Natural killer cell (primary cell): ENCODE results near the gene GALNT2. TPM values are rescaled to one million over a fixed set of nuclear protein-coding genes. Genes with fewer than 3 reads are reported as not detected.

ENCODE experiments used
- ATAC-seq, 3 donors: fragments of 150-1000 bp in 2 of 3; fragments of 200-7000 bp in 1 of 3; cut with Tn5 transposase; 1 replicate in 1 of 3; 2 replicates in 2 of 3; pipeline ENCODE4 v1.10.0; 2021; ENCODE audit warnings: mild to moderate bottlenecking in 2 of 3, moderate library complexity in 2 of 3
- DNase-seq, 2 donors: peaks; one replicate each; pipeline versions ENCODE4 v3.0.0 to v3.0.0-alpha.2; 2013 to 2021; ENCODE audit warnings: mixed read lengths in 1 of 2
- H3K27ac ChIP-seq: one replicate; pipeline ENCODE4 v1.5.1; 2013; ENCODE audit warnings: mild to moderate bottlenecking, low read length
- H3K27me3 ChIP-seq: one replicate; pipeline ENCODE4 v1.6.1; 2013; ENCODE audit warnings: low read length; ENCODE audit not compliant: control insufficient read depth, insufficient read depth
- H3K36me3 ChIP-seq: one replicate; pipeline ENCODE4 v1.6.1; 2013; ENCODE audit warnings: low read length; ENCODE audit not compliant: control insufficient read depth, insufficient read depth
- H3K4me1 ChIP-seq: one replicate; pipeline ENCODE4 v1.6.1; 2013; ENCODE audit warnings: low read length; ENCODE audit not compliant: control insufficient read depth, insufficient read depth
- H3K4me3 ChIP-seq: one replicate; pipeline ENCODE4 v1.5.1; 2013; ENCODE audit warnings: low read length
- H3K9me3 ChIP-seq: one replicate; pipeline ENCODE4 v1.6.1; 2013; ENCODE audit warnings: low read length; ENCODE audit not compliant: control insufficient read depth, insufficient read depth
- H3K27ac Mint-ChIP-seq, 2 donors: one replicate each; pipeline ENCODE4 v1.8.0; 2022; ENCODE audit warnings: mild to moderate bottlenecking in 2 of 2, mixed read lengths in 2 of 2, moderate library complexity in 1 of 2
- H3K27me3 Mint-ChIP-seq, 2 donors: one replicate each; pipeline ENCODE4 v1.8.0; 2022; ENCODE audit warnings: low read depth in 2 of 2, mixed read lengths in 2 of 2
- H3K36me3 Mint-ChIP-seq: one replicate; pipeline ENCODE4 v1.8.0; 2022; ENCODE audit warnings: mixed read lengths
- H3K4me1 Mint-ChIP-seq, 2 donors: one replicate each; pipeline ENCODE4 v1.8.0; 2022; ENCODE audit warnings: mixed read lengths in 2 of 2
- H3K4me3 Mint-ChIP-seq: one replicate; pipeline ENCODE4 v1.8.0; 2022; ENCODE audit warnings: mild to moderate bottlenecking, moderate library complexity, mixed read lengths
- H3K9me3 Mint-ChIP-seq, 2 donors: one replicate each; pipeline ENCODE4 v1.8.0; 2022; ENCODE audit warnings: mixed read lengths in 2 of 2
- WGBS: methylation state at CpG from one replicate; pipeline ENCODE4 v1.1.7; 2013; ENCODE audit warnings: missing lambda C conversion rate; ENCODE audit not compliant: insufficient coverage; 5-methylcytosine and 5-hydroxymethylcytosine counted together
- intact Hi-C: fragments of 100-400 bp; cut with micrococcal nuclease; formaldehyde crosslinking; loops from one replicate; pipeline ENCODE4 v1.14.2; 2022
- total RNA-seq, 4 donors: library from RNA; stranded (reverse); fragments of 120-200 nt in 1 of 4; gene quantifications; one replicate each; pipeline versions ENCODE4 v1.2.3 to v1.2.4, GENCODE V29; 2013 to 2022
- TF ChIP-seq, protein P1 (sequence below): fragments of 200-600 bp; IDR thresholded peaks from one replicate; pipeline ENCODE4 v1.8.0; 2022; ENCODE audit warnings: antibody characterized with exemption

Gene GALNT2
- total RNA-seq, 3 donors from 2014 or later (not counting 1 experiment from before 2014, with no cell fraction given) = 31.2 to 53.6 (median 47.3) TPM

DNA sequence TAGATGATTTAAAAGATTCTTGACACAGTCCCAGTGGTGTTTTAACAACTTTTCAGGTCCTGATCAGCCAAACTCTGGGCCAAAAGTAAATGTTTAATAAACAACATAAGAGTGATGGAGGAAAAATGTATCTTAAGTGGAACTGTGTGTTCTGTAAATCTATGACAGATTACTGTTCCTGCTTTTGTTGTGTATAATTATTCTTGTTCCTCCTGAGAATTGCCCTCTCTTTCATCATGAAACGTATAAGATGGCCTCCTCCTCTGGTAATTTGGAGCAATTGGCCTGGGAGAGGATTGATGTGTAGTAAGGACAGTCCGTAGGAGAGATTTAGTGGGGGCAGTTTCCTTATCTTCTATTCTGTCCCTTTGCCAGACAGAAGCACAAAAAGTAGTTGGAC is 34.5 kb downstream of the GALNT2 start:
- DNase-seq (no peak), ATAC-seq (no peak)
- intact Hi-C loops = no loop called here
- H3K4me3 Mint-ChIP-seq = no peak overlapping the region
- no peaks in the 10 kb centered on the region for H3K9me3 Mint-ChIP-seq
- Histone ChIP-seq H3K4me1 (peaks cover 25% of the 10 kb centered on the region), H3K4me3 (no peak overlapping the region), H3K27me3 (no peaks in the 10 kb centered on the region), H3K27ac (no peak overlapping the region), H3K9me3 (no peaks in the 10 kb centered on the region), H3K36me3 (no peaks in the 10 kb centered on the region)
- no peaks in the 10 kb centered on the region for H3K27me3 Mint-ChIP-seq
- peak overlapping the region in 1 of 2 donors; percentile 21 for H3K27ac Mint-ChIP-seq
- TF ChIP-seq, protein P1, sequence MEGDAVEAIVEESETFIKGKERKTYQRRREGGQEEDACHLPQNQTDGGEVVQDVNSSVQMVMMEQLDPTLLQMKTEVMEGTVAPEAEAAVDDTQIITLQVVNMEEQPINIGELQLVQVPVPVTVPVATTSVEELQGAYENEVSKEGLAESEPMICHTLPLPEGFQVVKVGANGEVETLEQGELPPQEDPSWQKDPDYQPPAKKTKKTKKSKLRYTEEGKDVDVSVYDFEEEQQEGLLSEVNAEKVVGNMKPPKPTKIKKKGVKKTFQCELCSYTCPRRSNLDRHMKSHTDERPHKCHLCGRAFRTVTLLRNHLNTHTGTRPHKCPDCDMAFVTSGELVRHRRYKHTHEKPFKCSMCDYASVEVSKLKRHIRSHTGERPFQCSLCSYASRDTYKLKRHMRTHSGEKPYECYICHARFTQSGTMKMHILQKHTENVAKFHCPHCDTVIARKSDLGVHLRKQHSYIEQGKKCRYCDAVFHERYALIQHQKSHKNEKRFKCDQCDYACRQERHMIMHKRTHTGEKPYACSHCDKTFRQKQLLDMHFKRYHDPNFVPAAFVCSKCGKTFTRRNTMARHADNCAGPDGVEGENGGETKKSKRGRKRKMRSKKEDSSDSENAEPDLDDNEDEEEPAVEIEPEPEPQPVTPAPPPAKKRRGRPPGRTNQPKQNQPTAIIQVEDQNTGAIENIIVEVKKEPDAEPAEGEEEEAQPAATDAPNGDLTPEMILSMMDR = no peak
- no peaks in the 10 kb centered on the region for H3K36me3 Mint-ChIP-seq
- peaks cover 66 to 78% of the 10 kb centered on the region in 2 donors for H3K4me1 Mint-ChIP-seq
- WGBS = no CpG with 5 or more reads among the region's 2 CpGs

GRCh38 chr1:230102046-230102445 is 35.0 kb downstream of the GALNT2 start:
- Mint-ChIP-seq H3K4me1 (peaks cover 66 to 78% of the 10 kb centered on the region in 2 donors), H3K36me3 (no peaks in the 10 kb centered on the region), H3K9me3 (no peaks in the 10 kb centered on the region), H3K4me3 (no peak overlapping the region), H3K27ac (no peak overlapping the region), H3K27me3 (no peaks in the 10 kb centered on the region)
- Histone ChIP-seq H3K9me3 (no peaks in the 10 kb centered on the region), H3K27ac (no peak overlapping the region), H3K27me3 (no peaks in the 10 kb centered on the region), H3K4me1 (peaks cover 25% of the 10 kb centered on the region), H3K36me3 (no peaks in the 10 kb centered on the region), H3K4me3 (no peak overlapping the region)
- TF ChIP-seq, protein P1 = no peak
- DNase-seq = no peak
- intact Hi-C loops = no loop called here
- 94% methylated on average over 5 of the region's 5 CpGs for WGBS
- no peak for ATAC-seq

GRCh38 chr1:230102472-230102871 is 35.4 kb downstream of the GALNT2 start:
- TF ChIP-seq, protein P1 = no peak
- no peak for ATAC-seq
- H3K4me3 ChIP-seq = no peak overlapping the region
- intact Hi-C loops = no loop called here
- Mint-ChIP-seq H3K4me1 (peaks cover 65 to 78% of the 10 kb centered on the region in 2 donors), H3K36me3 (no peaks in the 10 kb centered on the region), H3K9me3 (no peaks in the 10 kb centered on the region), H3K27ac (peak overlapping the region in 1 of 2 donors; percentile 56), H3K4me3 (no peak overlapping the region), H3K27me3 (no peaks in the 10 kb centered on the region)
- no peaks in the 10 kb centered on the region for H3K36me3 ChIP-seq
- H3K9me3 ChIP-seq = no peaks in the 10 kb centered on the region
- H3K27me3 ChIP-seq = no peaks in the 10 kb centered on the region
- H3K4me1 ChIP-seq = peaks cover 25% of the 10 kb centered on the region
- 96% methylated on average over 4 of the region's 4 CpGs for WGBS
- no peak for DNase-seq
- H3K27ac ChIP-seq = no peak overlapping the region
